Dedifferentiated amniotic fluid mesenchymal stem cell (primary cell): ENCODE measurements around the gene ZMYND10.

ENCODE experiments used
- DNase-seq: peaks from one replicate; pipeline ENCODE4 v3.0.0-alpha.2; 2016; ENCODE audit errors: extremely low spot score

Gene ZMYND10

DNA sequence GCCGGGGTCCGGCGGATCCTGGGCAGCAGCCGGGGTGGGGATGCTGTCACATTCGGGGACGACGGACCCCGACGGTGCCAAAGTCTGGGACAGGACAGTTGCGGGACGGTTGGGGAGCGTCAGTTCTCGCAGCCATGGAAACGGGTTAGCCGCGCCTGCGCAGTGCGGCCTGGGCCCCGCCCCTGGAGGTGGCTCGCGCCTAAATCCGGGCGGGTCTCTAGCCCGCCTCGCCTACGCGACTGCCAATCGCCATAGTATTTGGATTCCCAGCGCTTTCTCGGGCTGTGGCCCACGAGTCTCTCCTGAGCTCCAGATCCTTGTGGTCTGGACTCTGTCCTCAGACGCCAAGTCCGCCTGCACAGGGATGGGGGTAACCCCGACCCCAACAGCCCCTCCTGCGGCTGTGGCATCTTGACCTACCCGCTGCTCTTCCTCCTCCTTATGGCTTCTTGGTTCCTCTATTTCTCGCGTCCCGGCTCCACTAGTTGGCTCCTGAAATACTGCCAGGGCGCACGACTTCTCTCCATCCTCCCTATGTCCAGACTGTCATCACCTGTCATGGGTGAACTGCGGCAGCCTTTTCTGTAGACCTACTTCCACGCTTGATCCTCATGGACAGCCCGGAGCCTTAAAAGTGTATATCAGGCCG lies at the start of gene ZMYND10:
Gene ZMYND10 (minus strand): TSS at position 147 of the 649 bp plus-strand sequence. CDS start 153 bp downstream, outside the sequence.
- no peak for DNase-seq

DNA sequence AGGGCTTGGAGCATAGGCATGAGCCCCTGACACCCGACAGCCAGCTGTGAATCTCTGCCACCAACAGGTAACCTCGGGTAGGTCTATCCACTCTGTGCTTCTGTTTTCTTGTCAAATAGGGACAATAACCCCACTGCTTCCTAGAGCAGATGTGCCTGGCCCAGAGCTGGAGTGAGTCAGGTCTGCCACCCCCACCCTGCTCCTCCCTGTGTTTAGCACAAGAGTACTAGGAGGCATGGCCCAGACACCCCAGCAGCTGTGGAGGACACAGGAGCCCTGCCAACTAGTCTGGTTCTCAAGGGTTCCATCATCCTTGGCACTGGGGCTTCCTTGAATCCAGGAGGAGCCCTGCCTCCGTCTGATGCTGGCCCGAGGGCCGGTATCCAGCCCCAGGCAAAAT lies 47.5 kb upstream of the ZMYND10 start:
- DNase-seq, result no peak

DNA sequence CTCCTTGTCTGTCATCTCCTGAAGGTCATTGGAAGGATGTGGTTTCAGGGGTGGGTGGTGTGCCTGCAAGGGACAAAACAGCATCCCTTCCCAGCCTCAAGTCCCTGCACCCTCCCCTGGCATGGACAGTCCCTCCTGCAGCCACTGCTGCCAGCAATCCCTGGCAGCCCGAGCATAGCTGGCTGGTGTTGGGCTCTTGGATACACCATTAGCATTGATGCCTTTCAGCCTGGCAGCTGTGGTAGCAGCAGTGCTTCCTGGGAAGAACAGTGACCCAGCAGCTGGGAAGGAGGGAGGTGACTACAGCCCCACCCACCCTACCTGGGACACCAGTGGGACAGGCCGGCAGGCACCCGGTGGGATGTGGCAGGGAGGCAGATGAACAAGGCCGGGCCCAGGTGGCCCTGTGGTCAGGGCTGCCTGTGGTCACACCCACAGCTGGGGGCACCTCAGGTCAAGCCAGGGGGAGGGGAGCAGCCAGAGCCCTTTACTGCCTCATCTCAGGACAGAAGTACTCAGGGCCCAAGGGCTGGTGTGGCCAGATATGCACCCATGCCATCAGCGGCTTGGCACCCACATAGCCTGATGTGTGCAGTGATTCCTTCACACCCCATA lies 46.7 kb upstream of the ZMYND10 start:
- DNase-seq, result no peak

DNA sequence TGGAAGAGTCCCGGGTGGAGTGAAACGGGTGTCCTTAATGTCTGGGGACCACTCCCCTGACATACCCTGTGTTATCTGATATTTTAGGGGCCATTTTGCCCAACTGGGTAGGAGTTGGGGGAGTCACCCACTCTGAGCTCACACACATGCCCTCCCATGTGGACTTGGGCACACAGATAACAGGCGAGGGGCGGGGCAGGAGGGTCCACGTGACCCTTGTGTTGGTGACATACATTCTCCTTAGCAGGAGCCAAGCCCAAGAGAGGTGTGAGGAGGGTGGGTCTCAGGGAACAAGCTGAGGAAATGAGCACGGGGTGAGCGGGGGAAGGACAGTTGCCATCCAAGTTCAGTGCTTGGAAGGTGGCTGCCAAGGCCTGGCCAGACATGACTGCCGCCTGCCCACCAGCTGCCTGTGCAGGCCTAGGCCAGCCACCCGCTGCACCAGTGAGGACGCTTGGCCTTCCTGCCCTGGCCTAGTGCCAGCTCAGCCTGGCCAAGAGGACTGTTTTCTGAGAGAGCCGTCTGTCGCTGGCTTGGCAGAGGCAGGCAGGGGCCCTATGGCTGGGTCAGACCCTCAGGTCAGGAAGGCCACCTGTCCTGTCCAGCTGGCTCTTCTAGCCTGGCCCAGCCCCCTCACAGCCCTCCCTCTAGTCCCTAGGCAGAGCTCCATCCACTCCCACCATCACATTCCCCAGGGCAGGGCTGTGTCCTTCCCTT lies 45.1 kb upstream of the ZMYND10 start:
- DNase-seq, result no peak

DNA sequence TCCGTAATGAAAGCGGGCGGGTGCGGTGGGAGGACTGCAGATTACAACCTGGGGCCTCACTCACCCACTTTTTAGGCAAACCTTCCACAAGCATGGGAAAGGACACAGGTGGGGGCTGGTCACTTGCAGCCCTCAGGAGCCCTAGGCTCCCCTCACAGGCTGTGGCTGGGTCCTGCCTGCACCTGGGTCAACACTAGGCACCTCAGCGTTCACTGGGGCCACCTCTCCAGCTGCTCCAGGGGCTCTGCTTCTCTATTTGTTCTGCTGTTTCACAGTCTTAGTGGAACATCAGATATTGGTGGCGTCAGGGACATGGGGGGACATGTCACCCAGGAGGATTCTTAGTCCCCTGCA lies 43.9 kb upstream of the ZMYND10 start:
- DNase-seq, result no peak

DNA sequence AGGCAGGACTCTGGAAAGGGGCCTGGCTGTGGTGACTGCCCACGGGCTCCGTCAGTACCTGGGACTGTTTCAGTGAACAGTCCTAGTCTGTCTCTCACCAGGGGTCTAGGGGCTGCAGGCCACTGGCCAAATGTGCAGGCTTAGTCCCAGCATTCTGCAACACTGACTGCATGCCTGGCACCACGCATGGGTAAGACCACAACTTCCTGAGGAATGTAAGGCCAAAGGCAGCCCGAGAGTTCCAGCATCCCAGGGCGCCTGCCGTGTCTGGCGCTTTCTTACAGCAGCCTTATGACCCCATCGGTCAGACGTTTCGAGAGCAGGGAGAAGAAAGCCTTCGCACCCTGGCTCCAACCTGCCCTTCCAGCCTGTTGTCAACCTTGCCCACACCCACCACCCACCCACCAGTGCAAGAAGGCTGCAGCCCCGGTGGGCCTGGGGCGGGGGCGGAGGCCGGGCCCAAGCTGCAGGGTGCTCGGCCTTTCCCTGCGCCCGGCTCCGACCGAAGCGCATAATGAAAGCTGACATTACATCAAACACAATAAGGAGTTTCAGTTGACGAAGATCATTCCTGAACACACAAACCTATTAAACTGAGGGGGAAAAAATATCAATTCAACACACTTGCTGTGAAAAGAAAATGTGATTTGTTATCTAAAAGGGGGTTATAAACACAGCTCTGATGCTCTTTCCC lies 43.3 kb upstream of the ZMYND10 start:
- no peak for DNase-seq

DNA sequence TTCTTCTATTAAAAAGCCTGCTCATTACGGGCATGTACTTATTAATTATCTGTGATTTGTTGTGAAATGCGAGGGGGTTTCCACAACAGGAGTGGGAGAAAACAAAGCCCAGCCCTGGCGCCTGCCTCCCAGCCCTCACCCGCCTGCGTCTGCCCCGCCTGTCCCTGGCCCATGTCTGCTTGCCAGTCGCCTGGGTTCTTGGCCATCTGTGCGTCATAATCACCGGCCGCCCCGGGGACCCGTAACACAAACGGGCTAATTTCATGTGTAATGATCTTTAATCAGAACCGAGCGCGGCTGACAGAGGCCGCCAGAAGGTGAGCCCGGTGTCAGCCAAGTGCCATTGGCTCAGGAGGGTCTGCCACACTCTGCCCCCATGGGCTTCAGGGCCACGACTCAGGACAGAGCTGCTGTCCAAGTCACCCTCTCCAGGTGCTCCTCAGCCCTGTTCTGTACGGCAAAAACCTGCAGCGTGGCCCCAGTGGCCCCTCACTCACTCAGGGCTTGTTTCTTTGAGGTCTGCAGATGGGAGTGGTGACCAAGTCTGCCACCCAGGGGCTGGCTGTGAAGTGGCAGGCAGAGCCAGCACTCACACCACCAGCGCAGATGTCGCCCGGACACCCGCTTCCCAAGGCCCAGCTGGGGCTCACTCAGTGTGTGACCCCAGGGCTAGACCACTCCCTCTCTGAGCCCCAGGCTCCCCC lies 42.6 kb upstream of the ZMYND10 start:
- DNase-seq, result no peak

DNA sequence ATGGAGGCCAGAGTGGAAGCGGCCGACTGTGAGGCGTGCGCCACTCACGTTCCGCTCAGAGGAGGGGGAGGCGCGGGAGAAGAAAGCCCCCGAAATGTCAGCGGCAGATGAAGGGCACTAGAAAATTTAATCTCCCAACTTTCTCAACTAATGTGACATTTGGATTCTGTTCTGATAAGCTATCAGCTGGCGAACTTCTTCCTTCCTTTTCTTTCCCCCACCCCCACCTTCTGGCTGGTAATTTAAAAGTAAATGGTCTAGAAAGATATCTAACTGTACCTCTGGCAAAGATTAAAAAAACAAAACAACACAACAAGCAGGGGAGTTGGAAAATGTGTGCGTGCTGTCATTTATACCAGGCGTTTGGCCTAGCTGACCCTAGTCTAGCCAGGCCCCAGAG lies 40.2 kb upstream of the ZMYND10 start:
- DNase-seq, result no peak

DNA sequence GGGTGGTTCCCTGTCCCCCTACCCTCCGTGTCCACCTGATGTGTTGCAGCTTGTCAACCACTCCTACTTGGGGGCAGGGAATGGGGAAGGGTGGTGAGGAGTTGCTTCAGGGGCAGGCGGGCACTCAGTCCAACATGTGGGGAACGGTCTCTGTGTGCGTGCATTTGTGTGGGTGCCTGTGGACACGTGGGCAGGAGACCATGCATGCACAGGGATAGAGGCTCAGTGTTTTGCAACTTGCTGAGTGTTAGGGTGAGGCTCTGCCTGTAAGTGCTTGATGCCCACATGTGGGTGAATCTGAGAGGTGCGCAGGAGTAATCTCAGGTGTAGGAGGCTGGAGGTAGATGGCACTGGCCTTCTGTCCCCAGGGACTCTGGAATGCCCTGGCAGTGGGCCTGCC lies 38.2 kb upstream of the ZMYND10 start:
- DNase-seq, result no peak

DNA sequence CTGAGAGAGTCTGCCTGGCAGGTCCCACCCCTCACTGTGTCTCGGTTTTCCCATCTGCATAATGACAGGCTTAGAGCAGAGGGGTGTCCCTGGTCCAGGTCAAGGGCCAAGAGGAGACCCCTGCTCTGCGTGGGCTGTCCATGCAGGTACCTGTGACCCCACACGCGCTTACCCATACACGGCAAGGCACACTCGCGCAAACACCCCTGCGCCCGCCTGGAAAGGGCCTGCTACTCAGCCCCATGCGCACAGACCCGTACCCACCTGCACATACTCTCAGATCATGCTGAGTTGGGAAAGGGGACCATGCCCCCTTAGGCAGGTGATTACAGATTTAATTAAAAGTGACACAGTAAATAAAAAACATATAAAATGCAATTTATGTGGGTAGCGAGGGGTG lies 37.2 kb upstream of the ZMYND10 start:
- DNase-seq, result no peak

DNA sequence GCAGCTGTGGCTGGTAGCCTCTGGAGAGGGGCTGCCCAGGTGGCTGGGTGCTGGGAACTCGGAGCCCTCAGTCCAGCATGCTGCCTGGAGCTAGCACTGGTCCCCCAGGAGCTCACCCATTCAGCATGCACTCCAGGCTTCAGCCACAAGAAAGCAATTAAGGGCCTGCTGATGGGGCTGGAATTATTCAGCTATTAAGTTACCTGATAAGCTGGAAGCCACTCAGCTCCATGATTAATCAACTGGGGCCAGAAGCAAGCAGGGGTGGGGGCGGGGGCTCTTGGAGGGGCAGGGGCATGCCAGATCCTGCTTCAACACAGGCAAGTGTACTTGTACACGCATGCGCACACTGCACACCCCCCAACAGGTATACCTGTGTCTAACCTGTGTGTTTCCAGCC lies 35.9 kb upstream of the ZMYND10 start:
- DNase-seq, result no peak

DNA sequence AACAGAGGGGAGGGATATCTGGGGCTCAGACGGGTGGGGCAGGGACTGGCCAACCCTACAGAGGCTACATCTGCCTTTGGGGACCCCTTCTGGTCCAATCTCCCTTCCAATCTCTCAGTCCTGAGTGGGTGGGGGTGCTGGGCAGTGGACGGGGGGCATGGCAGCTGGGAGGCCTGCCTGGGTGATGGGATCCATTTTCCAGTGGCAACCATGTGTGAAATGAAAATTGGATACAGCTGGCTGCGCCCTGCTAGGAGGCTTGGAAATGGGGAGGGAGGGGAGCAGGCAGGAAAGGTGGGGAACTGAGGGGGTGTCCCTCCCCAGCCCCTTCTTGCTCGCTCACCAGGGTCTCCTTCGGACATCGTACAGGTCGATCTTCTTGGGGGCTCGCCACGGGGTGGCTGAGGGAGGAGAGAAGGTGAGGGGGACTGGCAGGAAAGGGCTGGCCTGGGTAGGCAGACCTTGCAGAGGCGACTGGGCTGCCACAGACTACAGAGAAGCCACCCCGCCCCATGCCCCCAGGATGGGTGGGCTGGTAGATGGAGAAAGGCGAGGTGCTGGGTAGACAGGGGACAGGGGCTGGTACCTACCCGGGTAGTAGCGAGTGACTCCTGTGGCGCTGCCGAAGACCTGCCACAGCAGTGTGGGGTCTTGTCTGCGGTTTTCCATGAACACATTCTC lies 35.0 kb upstream of the ZMYND10 start:
- no peak for DNase-seq

DNA sequence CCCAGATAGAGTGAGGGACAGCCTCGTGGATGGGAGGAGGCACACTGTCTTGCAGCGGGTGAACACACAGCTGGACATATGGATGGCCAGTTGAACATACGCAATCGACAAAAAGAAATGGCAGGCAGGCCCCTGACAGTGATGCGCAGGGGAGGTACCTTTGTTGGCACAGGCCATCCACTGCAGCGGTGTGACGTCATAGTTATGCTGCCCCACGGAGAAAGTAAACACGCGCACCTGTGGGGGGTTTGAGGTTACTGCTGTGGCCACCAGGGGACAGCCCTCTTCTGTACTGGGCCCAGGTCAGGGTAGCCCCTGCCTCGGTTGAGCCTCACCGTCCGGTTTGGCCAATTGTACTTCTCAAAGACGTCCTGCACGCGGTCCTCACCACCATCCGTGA lies 33.2 kb upstream of the ZMYND10 start:
- DNase-seq, result no peak

DNA sequence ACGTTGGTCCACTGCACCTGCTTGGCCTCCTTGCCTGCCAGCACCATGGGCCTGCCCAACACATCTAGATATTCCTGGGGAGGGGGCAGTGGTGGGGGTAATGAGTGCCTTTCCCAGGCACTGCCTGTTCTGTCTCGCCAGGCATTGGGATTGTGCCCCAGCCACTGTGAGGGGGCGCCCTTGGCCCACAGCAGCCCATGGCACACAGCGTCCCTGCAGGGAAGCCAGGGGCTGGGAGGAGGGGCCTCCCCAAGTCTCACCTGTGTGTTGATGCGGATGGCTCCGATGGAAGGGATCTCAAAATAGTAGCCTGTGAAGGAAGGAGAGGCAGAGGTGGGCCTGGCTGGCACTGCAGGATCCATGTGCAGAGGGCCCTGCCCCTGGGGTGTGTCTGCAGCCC lies 32.5 kb upstream of the ZMYND10 start:
- DNase-seq, result no peak

DNA sequence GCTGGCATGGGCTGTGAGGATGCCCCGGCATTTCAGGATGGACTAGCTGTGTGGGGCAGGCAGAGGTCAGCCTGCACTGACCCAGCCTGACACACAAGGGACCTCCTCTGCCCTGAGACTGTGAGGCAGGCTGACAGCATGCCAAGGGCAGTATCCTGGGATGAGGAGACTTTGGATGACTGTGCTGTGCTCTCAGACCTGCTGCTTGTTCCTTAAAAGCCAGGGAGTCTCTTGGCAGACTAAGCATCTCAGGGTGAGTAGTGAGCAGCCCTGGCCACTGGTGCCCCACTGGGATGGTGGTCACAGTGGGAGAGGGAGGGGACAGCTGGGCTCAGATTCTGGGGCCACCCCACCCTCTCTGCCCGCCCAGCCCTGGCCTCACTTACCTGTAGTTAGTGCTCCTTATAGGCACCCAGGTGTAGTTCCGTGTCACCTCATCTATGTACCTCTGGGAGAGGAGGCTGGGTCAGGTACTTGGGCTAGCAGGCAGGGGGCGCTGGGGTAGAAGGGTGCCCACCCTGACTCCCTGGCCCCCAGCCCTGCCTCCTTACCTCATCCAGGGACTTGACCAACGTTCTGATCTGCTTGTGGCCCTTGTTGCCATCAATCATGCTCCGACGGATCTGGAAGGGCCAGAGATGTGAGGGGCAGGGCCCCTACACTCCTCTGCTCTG lies 29.9 kb upstream of the ZMYND10 start:
- no peak for DNase-seq

DNA sequence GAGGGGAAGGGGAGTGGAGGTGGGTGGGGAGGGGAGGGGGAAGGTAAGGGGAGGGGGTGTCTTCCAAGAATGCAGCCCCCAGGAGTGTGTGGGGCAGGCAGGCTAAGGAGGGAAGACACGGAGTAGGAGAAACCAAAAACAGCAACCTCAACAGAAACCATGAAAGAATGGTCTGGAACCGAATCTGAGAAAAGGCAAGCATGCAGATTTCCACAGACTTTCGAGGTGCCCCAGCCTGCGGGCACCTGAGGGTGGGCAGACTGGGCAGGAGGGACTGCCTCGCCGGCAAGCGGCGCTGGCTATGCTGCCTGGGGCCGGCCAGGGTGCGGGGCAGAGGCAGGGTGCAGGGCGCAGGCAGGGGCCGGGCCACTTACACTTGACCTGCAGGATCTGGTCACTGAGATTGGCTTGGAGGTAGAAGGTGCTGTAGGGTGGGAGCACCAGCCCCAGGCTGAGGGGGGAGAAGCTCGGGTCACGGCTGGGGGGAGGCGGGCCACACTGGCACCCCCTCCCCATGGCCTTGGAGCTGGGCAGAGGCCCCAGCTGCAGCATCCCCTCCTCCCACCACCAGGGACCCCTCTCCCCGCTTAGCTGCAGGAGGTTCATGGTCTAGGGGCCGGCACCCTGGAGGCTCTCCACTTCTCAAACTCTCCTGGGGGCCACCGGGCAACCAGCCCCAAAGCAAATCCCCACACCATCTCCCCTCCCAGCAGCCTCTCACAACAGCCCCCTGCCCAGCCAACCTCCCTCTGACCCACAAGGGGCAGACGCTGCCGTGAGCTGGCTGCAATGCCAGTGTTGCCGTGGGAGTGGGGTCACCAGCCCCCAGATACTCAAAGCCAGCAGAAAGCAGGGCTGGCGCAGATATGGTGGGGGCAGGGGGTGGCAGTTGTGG lies 29.1 kb upstream of the ZMYND10 start:
- DNase-seq, result no peak

DNA sequence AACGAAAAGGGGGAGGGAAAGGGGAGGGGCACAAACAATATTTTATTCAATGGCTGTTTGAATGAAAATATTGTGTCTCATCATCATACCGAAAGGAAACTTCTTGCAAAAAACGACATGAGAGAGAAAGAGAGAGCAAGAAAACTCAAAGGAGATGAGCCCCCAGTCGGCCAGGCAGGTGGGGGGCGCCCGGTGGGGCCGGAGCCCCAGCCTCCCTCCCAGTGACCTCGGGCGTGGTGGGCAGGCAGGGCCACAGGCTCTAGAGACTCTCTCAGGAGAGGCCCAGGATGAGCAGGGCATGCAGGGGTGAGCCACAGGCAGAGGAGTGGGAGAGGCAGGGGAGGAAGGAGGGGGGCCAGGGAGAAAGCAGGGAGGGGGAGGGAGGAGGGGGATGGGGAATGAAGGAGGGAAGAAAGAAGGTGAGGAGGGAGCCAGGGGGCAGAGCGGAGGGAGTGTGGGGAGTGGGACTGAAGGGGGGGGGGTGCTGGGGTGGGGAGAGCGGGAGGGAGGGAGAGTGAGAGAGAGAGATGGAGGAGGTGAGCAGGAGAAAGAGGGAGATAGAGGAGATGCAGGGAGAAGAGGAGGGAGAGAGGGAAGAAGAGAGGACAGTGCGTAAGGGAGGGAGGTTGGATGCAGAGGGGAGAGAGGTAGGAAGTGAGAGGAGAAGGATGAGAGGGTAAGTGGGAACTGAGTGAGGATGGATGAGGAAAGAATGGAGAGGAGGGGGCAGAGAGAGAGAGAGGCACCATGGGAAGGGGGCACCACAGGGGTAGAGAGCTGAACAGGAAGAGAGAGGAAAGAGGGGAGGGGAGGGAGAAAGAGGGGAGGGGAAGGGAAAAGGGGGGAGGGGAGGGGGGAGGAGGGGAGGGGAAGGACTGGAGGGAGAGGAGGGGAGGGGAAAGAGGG lies 27.9 kb upstream of the ZMYND10 start:
- no peak for DNase-seq

DNA sequence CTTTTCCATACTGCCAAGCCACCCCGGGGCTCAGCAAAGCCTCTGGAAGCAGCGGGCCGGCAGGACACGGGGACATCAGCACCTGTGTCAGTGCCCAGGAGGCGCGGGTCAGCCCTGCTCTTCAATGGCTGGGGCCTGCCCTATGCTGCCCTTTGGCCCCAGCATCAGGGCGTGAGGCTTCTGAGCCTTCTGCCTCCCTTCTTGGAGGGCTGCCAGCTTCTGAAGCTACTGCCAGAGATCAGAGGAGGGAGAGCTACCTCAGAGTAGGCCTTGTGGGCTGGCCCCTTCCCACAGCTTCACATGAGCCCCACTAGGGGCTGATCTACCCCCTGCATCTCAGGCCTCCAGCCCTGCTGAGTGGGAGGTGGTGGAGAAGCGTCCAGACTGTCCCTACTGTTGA lies 26.8 kb upstream of the ZMYND10 start:
- no peak for DNase-seq

DNA sequence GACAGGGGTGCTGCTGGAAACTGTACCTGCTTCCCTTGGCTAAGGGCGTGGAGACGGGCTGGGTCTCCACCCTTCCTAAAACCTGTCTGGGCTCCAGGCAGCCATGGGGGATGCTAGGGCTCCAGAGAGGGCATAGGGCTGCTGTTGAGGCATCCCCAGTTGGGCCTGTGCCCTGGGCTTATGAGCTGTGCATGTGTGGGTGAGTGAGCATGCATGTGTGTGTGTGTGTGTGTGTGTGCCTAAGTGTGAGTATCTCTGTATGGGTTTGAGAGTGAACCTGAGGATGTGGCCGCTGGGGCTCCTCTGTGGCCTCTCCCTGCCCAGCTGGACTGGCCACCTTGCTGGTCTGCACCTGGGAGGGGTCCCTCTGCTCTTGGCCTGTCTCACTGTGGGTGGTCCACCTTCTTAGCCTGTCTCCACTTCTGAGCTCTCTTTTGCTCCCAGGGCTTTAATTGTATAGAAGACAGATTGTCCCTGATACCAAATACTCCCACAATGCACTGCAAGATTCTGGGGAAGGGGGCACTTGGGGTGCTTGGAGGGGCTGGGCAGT lies 25.7 kb upstream of the ZMYND10 start:
- no peak for DNase-seq
